ENCODE data around the gene VPS37B.

The VPS37B gene

DNA sequence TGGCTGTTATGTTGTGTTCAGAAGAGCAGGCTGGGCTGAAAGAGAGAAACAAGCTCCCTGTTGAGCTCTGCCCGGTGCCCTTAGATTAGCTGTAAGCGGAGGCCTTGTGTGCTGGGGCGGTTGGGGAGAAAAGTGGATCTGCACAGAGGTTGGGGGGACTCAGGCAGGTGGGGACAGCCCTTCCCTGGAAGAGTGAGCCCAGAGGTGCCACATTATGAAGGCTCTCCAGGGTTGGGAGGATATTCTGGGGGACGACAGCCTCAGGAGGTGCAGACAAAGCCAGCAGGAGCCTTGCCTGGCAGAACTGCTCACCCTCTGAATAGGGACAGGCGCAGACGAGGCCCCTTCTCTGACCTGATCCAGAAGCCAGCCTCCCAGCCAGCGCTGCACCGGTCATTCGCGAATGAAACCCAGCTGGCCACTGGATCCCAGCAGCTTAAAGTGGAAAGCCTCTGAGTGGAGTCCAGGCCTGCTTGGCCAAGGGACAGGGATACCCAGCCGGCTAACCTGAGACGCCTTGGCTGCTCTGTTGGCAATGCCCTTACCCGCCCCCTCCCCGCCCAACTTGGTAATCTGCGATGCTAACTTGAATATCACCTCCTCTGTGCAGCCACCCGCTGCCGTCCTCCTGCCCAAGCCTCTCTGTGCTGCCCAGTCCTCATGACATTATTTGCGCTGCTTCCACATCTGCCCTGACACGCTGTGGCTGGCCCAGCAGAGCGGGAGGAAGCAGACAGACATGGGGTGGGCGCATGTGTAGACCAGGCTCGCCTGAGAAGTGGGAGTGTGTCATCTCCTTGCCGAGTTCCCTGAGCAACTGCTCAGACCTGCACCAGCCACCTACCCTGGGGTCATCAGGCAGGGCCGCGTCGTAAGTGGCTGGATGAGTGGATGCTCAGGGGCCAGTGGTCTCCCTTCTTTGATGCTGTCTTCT lies 55.1 kb downstream of the VPS37B start:
- DNase-seq (ENCODE audit: low read depth) = no peak

DNA sequence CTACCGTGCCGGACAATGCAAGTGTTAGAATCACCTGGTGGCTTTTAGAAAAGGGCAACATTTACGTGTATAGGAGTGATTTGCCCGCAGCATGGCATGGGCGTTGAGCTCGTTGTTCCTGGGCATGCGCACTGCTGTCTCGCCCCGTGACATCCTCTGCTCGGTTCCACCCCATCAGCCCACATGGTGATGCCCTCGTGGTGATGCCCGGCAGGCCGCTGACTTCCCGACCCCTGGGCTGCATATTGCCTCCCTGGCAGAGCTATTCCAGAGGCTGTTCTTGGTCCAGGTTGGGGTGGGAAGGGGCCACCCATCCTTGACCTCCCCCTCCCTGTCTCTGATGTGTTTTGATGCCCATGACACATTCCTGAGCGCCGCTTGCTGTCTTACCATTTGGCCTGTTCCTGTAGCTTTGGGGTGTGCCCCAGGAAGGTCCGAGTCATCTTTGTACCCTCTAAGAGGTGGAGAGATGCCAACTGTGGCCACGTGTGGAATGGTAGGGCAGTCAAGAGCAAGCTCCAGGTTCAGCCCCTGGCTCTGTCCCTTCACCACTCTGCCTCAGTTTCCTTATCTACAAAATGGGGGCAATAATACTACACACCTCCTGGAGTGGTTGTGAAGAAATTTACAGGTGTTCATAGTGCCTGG lies 55.9 kb downstream of the VPS37B start:
- no peak for DNase-seq (ENCODE audit: low read depth)

DNA sequence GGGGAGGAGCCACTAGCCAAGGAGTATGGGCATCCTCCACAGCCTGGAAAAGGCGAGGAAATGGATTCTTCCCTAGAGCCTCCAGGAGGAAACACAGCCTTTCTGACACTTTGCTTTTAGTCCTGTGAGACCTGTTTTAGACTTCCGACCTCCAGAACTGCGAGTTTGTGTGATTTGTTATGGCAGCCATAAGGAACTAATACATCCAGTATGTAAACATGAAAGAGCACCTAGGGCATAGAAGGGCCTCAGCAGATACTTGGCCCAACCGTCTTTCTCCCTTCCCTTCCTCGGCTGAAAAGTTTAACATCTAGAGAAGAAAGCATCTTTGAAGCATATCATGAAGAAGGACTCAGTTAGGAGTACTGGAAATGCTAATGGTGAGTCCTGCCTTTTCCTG lies 57.1 kb downstream of the VPS37B start:
- DNase-seq (ENCODE audit: low read depth) = no peak

DNA sequence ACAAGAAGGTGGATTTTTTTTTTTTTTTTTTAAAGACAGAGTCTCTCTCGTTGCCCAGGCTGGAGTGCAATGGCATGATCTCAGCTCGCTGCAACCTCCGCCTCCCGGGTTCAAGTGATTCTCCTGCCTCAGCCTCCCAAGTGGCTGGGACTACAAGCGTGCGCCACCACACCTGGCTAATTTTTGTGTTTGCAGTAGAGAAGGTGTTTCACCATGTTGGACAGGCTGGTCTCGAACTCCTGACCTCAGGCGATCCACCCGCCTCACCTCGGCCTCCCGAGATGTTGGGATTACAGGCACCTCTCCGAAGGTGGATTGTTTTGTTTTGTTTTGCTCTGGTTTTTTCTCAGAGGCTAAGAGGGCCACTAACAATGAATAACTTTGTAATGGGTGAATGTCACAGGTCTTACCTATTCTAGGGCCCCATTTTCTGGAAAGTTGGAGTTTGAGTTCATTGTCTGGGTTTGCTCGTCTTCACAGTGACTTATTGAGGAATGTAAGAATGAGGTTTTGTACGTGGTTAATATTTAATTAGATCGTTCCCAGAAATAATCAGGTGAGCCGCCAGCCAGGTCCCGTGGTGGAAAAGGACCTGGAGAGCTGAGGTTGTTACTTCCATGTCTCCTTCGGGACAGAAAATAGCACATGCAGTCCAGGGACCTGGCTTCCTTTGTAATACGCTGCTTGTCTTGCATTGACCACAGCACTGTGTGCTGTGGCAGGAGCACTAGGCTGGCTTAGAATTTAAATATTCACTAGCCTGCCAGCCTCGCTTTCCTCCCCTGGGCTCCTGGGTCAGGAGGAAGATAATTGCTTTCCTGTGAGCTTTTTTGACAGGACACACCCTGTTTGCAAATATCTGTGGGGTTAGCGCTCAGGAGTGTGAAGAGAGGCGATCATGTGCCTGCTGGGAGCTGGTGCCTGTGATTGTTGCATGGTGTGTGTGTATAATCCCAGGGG lies 58.3 kb downstream of the VPS37B start:
- DNase-seq (ENCODE audit: low read depth) = no peak

DNA sequence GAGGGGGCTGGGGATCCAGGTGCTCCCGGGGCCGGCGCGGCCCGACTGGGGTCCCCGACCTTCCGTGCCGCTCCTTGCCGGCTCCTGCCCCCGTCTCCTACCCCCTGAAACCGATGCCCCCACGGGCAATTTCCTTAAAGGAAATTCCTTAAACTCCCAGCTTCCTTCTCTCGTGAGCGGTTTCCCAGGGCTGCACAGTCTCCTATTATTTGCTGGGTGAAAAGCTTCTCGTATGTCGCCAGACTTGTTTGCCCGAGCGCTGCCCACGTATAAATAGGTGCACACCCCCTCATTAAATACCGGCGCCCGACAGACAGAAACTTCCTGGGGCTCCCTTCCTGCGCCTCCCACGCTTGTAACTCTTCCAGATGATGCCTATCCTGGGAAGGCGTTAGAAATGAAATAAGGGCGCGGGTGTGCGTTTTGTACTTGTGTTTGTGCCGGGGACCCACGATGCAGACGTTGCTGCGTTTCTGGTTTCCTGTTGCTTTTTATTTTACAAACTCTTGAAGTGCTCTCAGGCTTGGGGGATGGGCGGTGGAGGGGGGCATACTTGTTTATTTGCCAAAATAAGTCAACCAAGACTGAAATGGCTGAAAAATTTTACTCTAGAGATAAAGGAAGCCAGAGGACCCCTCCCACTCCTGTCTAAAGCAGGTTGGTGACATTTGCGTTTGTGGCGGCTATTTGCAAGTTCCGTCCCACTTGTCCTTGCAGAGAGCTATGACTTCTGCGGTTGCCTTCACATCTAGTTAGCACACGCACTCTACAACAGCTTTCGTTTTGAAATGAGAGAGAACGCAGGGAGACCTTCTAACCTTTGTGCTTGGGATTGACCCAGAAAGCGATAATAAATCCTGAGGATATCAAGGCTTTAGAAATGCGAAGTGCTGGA lies 59.6 kb downstream of the VPS37B start:
- DNase-seq (ENCODE audit: low read depth) = peak; percentile 36

DNA sequence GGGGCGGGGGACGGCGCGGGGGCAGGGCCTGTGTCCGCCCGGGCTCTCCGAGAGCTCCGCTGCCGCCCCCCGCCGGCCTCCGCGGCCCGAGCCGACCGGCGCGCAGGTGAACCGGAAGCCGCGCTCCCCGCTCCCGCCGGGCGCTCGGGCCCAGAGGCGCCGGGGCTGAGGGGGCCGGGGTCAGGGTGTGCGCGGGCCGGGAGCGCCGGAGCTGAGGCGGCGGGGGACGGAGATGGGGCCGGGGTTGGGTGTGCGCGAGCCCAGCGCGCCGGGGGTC lies 60.2 kb downstream of the VPS37B start:
- DNase-seq (ENCODE audit: low read depth) = no peak

DNA sequence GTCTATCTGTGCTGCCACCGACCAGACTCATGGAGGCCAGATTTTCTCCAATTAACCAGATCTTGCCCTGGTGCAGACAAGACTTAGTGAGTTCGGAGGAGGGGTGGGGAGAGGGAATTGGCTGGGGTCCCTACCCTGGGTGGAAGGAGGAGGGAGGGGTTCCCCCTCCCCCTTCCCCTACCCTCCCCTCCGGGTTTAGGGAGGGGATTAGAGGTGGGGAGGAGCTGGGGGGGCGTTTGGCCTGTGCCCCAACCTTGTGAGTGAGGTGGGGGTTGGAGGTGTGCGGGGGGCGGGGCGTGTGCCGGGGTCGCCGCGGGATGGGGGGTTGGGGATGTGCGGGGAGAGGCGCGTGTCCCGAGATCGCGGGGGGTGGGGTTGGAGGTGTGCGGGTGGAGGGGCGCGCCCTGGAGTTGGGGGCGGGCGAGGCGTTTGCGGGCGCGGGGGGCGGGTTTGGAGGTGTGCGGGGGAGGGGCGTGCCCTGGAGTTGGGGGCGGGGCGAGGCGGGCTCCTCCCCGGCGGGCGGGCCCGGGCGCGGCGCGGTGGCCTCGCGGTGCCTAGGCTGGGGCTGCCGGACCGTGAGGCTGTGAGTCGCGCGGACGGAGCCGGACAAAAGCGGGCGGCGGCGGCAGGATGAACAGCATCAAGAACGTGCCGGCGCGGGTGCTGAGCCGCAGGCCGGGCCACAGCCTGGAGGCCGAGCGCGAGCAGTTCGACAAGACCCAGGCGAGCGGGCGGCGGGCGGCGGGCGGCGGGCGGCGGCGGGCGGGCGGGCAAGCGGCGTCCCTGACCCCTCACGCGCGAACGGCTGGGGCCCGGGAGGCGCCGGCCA lies 60.8 kb downstream of the VPS37B start, which contains the start of gene HIP1R:
Gene HIP1R, plus strand, starts transcription at position 537 of the 829 bp plus-strand sequence. Its CDS starts 94 bp downstream, at position 631.
- DNase-seq (ENCODE audit: low read depth) = peak; percentile 48

DNA sequence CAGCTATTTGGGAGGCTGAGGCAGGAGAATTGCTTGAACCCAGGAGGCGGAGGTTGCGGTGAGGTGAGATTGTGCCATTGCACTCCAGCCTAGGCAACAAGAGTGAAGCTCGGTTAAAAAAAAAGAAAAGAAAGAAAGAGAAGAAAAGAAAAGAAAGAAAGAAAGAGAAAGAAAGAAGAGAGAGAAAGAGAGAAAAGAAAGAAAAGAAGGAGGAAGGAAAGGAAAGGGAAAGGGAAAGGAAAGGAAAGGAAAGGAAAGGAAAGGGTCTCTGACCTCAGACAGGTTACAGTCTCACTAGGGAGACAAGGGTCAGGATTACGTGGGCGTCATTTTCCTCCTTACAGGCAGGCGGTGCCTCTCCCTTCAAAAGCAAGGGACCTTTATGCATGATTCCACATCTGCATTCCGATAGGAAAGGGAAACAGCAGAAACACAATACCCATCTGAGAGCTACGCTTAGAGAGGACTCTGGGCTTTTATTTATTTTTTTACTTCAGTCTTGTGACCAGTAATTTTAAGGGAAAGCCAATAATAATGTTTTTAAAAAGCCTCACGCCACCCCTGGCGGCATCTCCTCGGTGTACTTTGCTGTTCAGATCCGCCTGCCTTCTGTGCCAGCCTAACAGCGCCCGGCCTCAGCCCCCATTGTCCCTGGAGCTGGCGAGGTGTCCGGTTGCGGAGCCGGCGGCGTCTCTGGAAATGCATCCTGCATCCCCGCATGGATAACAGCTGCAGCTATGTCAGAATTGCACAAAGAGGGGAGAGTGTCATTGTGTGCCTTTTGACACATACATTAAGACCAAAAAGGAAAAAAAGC lies 61.6 kb downstream of the VPS37B start:
- DNase-seq (ENCODE audit: low read depth) = no peak

DNA sequence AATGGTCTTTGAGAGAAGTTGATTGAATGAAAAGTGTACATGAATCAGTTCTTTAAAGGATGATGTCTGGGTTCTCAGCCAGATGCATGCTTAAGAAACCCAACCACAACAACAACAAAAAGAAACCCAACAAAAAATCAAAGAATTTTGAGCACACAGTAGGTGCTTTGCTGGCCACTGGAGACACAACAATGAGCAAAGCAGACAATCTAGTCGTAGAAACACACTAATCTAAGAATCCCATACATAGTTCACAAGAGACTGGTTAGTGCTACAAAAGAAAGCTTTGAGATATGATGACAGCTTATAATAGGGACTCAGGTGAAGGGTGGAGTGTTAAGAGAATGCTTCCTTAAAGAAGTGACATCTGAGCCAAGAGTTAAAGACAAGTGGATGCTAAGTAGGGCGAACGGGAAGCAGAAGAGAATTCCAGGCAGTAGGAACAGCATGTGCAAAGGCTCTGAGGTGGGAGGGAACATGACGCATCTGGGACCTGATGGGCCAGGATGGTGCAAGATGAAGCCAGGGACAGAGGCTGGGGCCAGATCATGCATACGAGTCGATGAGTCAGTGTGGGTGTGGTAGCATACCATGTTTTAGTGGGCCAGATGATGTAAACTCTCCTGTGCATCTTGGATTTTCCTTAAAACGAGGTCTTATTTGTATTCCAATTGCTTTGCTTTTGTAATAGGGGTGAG lies 65.3 kb downstream of the VPS37B start:
- no peak for DNase-seq (ENCODE audit: low read depth)

DNA sequence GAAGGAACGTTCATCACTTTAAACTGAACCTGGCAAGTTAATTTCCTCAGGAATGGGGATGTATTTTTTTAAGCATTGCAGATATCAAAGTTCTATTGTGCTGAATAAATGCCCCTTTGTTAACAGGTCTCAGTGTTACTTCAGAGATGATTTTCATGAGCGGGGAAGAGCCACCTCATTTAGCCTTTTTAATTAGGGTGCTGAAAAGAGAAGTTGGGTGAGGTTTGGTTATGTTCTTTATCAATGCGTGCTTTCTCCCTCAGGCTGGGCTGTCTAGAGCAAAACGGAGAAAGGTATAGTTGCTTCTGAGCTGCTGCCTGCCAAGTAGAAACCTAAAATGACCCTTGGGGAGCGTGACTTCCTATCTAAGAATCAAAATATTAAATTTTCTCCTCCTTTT lies 68.7 kb downstream of the VPS37B start:
- no peak for DNase-seq (ENCODE audit: low read depth)

DNA sequence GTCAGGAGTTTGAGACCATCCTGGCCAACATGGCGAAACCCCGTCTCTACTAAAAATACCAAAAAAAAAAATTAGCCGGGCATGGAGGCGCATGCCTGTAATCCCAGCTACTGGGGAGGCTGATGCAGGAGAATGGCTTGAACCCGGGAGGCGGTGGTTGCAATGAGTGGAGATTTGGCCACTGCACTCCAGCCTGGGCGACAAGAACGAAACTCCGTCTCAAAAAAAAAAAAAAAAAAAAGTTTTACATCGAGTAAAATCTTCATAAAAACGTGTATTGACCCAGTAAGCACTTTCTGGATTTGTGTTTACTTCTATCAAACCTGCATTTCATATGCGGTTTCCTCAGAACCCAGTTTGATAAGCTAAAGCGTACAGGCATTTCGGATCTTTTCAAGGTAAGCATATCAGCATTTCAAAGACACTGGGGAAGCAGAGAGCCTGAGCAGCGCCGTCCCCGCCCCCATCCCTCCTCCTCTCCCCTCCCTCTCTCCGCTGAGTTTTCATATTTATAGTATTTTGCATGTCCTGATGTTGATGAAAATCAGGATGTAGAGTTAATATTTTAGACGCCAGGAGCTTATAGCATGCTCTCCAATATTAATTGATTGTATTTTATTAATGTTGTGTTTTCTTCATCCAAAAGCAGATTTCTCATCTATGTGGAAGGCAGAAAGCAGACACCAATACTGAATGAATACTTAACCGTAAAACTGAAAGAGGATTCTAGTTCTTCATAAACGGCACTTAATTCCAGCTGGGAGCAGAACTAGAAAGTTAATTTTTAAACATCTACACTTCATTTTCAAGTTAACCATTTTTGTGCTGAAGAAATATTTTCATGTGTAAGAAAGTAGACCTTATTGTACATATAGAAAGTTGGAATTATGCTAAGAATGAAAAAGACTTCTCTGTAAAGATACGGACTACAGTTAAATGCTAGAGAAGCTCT lies 69.9 kb downstream of the VPS37B start:
- DNase-seq (ENCODE audit: low read depth) = no peak

DNA sequence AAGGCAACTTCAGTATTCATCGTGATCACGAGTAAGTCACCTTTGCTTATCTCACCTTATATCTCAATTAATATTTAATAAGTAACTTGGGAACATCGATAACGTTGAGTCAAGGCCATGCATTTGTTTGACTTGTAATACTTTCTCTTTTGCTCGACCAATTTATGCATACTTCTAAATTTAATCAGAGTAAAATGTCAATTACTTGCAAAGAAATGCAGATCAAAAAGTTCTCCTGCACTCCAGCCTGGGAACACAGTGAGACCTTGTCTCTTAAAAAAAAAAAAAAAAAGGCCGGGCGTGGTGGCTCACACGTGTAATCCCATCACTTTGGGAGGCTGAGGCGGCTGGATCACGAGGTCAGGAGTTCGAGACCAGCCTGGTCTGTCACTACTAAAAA lies 72.5 kb downstream of the VPS37B start:
- DNase-seq (ENCODE audit: low read depth) = no peak

DNA sequence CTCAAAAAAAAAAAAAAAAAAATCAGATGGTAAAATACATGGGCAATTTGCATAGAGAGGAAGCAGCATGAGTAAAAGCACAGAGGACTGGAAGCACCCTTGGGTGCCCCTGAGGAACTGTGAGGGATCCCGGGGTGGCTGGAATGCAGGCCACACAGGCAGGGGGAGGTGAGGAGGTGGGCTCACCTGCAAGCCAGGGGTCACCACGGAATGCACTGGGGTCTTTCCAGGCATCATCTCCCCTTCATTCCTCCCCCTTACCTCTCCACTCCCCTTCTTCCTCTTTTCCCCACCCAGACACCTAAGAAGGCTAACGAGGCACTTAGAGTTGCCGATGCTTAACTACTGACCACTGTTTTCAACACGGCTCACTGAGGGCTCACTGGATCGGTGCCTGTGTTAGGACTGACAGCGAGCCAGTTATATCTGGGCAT lies 75.1 kb downstream of the VPS37B start:
- no peak for DNase-seq (ENCODE audit: low read depth)

DNA sequence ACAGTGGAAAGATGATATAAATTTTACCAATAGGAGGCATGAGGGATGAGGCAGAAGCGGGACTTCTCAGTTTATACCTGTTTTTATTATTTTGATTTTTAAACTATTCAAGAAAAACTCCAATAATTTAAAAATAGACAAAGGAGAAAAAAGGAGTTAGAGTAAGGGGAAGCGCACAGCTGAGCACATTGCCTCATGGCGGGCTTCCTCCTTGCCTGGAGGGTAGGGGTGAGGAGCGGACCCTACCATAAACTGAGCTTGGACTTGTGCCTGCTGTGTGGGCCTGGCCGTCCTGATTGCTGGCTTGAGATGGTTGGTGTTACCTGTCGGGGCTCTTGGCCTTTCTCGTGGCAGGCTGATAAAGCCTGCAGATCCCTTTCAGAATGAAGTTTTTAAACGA lies 75.8 kb downstream of the VPS37B start:
- DNase-seq (ENCODE audit: low read depth) = no peak

DNA sequence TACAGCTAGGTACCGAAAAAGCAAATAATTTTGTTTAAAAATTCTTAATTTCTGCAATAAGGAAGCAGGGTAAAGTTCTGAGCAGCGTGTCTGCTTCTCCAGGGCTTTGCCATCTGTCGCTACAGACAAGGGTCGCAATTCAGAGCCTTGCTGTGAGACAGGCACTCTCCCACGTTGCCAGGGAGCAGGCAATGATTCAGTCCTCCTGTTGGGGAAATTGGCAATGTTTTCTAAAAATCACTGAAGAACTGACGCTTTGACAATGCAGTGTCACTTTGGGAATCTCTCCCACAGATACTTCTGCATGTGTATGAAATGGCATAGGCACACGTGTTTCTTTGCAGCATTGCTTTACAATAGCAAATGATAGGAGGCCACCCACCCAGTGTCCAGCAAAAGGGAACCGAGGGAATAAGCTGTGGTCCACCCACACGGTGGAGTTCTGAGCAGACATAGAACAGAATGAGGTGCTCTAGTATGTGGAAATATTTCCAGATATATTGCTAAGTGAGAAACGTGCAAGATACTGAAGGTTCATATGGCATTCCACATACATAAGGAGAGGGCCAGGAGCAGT lies 76.6 kb downstream of the VPS37B start:
- no peak for DNase-seq (ENCODE audit: low read depth)

All from T follicular helper cell (primary cell).